Loucy (cell line): Measurements from ENCODE around the gene INPP5D.
"Not testable (repeated sequence)": the region's sequence is repeated elsewhere in the genome, so short reads cannot be mapped to it uniquely, and the experiment has no call there.

Experiments used
- H2AFZ ChIP-seq: fragments of 200-600 bp; sonication (generic); 2 replicates; pipeline ENCODE4 v1.6.0; 2016; ENCODE audit warnings: antibody characterized with exemption, mild to moderate bottlenecking, low read length, moderate library complexity
- H3F3A ChIP-seq: fragments of 200-600 bp; 2 replicates; pipeline ENCODE4 v1.6.0; 2016; ENCODE audit warnings: antibody characterized with exemption, low read depth, mild to moderate bottlenecking
- H3K27me3 ChIP-seq: fragments of 200-600 bp; sonication (generic); 2 replicates; pipeline ENCODE4 v1.6.1; 2014; ENCODE audit warnings: low read length, mild to moderate bottlenecking; ENCODE audit not compliant: insufficient read depth, poor library complexity, severe bottlenecking
- H3K36me3 ChIP-seq: fragments of 200-600 bp; sonication (generic); 2 replicates; pipeline ENCODE4 v1.6.1; 2016; ENCODE audit warnings: low read length; ENCODE audit not compliant: insufficient read depth
- H3K4me1 ChIP-seq: fragments of 200-600 bp; sonication (generic); 2 replicates; pipeline ENCODE4 v1.5.1; 2014; ENCODE audit warnings: low read length, mild to moderate bottlenecking; ENCODE audit not compliant: insufficient read depth, poor library complexity, severe bottlenecking
- H3K4me2 ChIP-seq: fragments of 200-600 bp; sonication (generic); 2 replicates; pipeline ENCODE4 v1.6.0; 2014; ENCODE audit warnings: antibody characterized with exemption, low read length, low read depth, mild to moderate bottlenecking; ENCODE audit not compliant: poor library complexity, severe bottlenecking
- H3K4me3 ChIP-seq: fragments of 200-600 bp; sonication (generic); 2 replicates; pipeline ENCODE4 v1.5.1; 2014; ENCODE audit warnings: low read length, mild to moderate bottlenecking, mixed read lengths; ENCODE audit not compliant: poor library complexity, severe bottlenecking
- H3K79me2 ChIP-seq: fragments of 200-600 bp; sonication (generic); 2 replicates; pipeline ENCODE4 v1.6.1; 2014; ENCODE audit warnings: low read length; ENCODE audit not compliant: insufficient read depth
- H3K9ac ChIP-seq: fragments of 200-600 bp; sonication (generic); 2 replicates; pipeline ENCODE4 v1.6.0; 2014; ENCODE audit warnings: mild to moderate bottlenecking, low read depth, low read length, moderate library complexity; ENCODE audit not compliant: poor library complexity, severe bottlenecking
- H3K9me2 ChIP-seq: fragments of 200-600 bp; sonication (generic); replicated peaks from 2 replicates; pipeline ENCODE4 v1.6.1; 2016; ENCODE audit warnings: low read depth, low read length, mixed read lengths
- H3K9me3 ChIP-seq: fragments of 200-600 bp; sonication (generic); 2 replicates; pipeline ENCODE4 v1.6.1; 2014; ENCODE audit warnings: mild to moderate bottlenecking, antibody characterized with exemption, low read length, low read depth; ENCODE audit not compliant: insufficient read depth
- H4K20me1 ChIP-seq: fragments of 200-600 bp; sonication (generic); 2 replicates; pipeline ENCODE4 v1.6.0; 2014; ENCODE audit warnings: antibody characterized with exemption, low read length, mild to moderate bottlenecking; ENCODE audit not compliant: insufficient read depth, poor library complexity, severe bottlenecking
- EZH2phosphoT487 ChIP-seq: fragments of 200-600 bp; IDR thresholded peaks from 2 replicates; pipeline ENCODE4 v1.6.1; 2018; ENCODE audit warnings: antibody characterized with exemption, mild to moderate bottlenecking, moderate library complexity, borderline replicate concordance
- TF ChIP-seq, protein P1 (sequence below): fragments of 200-600 bp; sonication (generic); conservative IDR thresholded peaks from 2 replicates; pipeline ENCODE4 v1.5.1; 2014; ENCODE audit warnings: mild to moderate bottlenecking, antibody characterized with exemption, low read length

INPP5D gene

DNA sequence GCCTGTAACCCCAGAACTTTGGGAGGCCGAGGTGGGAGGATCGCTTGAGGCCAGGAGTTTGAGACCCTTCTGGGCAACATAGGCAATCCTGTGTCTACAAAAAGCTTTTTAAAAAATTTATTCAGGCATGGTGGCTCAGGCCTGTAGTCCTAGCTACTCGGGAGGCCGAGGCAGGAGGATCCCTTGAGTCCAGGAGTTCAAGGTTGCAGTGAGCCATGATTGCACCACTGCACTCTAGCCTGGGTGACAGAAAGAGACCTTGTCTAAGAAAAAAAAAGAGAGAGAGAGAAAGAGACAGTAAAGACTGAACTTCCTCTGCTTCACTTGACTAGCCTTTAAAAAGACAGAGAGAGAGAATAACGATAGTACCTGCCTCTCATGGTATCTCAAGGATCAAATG is 62.4 kb downstream of the INPP5D start:
- Histone ChIP-seq H2AFZ (no peak overlapping the region), H3F3A (no peaks in the 10 kb centered on the region), H3K4me1 (peaks cover 13% of the 10 kb centered on the region), H3K36me3 (peaks cover 81% of the 10 kb centered on the region), H3K9ac (no peak overlapping the region), H3K79me2 (peaks cover 41% of the 10 kb centered on the region), H3K27me3 (no peaks in the 10 kb centered on the region), H3K4me2 (no peak overlapping the region), H3K9me2 (no peaks in the 10 kb centered on the region), H3K9me3 (no peaks in the 10 kb centered on the region), H4K20me1 (peaks cover 36% of the 10 kb centered on the region), H3K4me3 (no peak overlapping the region)
- TF ChIP-seq, protein P1, sequence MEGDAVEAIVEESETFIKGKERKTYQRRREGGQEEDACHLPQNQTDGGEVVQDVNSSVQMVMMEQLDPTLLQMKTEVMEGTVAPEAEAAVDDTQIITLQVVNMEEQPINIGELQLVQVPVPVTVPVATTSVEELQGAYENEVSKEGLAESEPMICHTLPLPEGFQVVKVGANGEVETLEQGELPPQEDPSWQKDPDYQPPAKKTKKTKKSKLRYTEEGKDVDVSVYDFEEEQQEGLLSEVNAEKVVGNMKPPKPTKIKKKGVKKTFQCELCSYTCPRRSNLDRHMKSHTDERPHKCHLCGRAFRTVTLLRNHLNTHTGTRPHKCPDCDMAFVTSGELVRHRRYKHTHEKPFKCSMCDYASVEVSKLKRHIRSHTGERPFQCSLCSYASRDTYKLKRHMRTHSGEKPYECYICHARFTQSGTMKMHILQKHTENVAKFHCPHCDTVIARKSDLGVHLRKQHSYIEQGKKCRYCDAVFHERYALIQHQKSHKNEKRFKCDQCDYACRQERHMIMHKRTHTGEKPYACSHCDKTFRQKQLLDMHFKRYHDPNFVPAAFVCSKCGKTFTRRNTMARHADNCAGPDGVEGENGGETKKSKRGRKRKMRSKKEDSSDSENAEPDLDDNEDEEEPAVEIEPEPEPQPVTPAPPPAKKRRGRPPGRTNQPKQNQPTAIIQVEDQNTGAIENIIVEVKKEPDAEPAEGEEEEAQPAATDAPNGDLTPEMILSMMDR: no peak
- no peak for TF ChIP-seq EZH2phosphoT487

DNA sequence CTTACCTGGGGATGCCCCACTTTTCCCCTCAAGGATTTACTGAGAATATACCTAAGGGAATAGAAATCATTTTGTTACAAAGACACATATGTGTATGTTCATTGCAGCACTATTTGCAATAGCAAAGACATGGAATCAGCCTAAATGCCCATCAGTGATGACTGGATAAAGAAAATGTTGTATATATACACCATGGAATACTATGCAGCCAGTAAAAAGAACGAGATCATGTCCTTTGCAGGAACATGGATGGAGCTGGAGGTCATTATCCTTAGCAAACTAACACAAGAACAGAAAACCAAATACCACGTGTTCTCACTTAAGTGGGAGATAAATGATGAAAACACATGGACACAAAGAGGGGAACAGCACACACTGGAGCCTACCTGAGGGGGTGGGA is 63.4 kb downstream of the INPP5D start:
- not testable (repeated sequence) for H3K4me2 ChIP-seq, H3K4me3 ChIP-seq, H2AFZ ChIP-seq, H3K9me3 ChIP-seq, H3F3A ChIP-seq, H3K27me3 ChIP-seq, H3K9ac ChIP-seq, H3K9me2 ChIP-seq
- Histone ChIP-seq H3K79me2 (peaks cover 31% of the 10 kb centered on the region; the same call in 1 of the 2 replicates), H3K36me3 (peaks cover 81% of the 10 kb centered on the region), H4K20me1 (peaks cover 26% of the 10 kb centered on the region), H3K4me1 (peaks cover 12% of the 10 kb centered on the region)

- Histone ChIP-seq H3K36me3 (peaks cover 82% of the 10 kb centered on the region), H4K20me1 (peaks cover 26% of the 10 kb centered on the region), H3K9me2 (no peaks in the 10 kb centered on the region), H3K4me1 (peaks cover 16% of the 10 kb centered on the region), H3K79me2 (peaks cover 21% of the 10 kb centered on the region; the same call in 1 of the 2 replicates), H3K9me3 (no peaks in the 10 kb centered on the region), H3F3A (no peaks in the 10 kb centered on the region), H3K27me3 (no peaks in the 10 kb centered on the region), H3K4me2 (no peak overlapping the region), H2AFZ (no peak overlapping the region), H3K4me3 (no peak overlapping the region), H3K9ac (no peak overlapping the region)
- TF ChIP-seq, protein P1: no peak
- TF ChIP-seq EZH2phosphoT487: no peak
These were observed 64.4 kb downstream of the INPP5D start for GRCh38 chr2:233124421-233125080.
